HepG2 (cell line): Measurements from ENCODE around the gene FRMD8. TPM values are rescaled to one million over a fixed set of nuclear protein-coding genes. Genes with fewer than 3 reads are reported as not detected.

ENCODE experiments used
- ATF2 ChIP-seq: sonication (generic); formaldehyde crosslinking; IDR thresholded peaks from 2 replicates; pipeline ENCODE4 v1.4.0; 2020; ENCODE audit warnings: missing genetic modification reagents
- MYC ChIP-seq: sonication (generic); formaldehyde crosslinking; IDR thresholded peaks from 2 replicates; pipeline ENCODE4 v1.9.0; 2021; ENCODE audit warnings: missing genetic modification reagents, borderline replicate concordance
- RFXAP ChIP-seq: sonication (generic); formaldehyde crosslinking; IDR thresholded peaks from 2 replicates; pipeline ENCODE4 v1.4.0; 2020; ENCODE audit warnings: missing genetic modification reagents, borderline replicate concordance
- SMAD9 ChIP-seq: sonication (generic); formaldehyde crosslinking; IDR thresholded peaks from 2 replicates; pipeline ENCODE4 v1.5.1; 2020; ENCODE audit warnings: mild to moderate bottlenecking, missing genetic modification reagents
- ZBTB40 ChIP-seq, 2 experiments: fragments of 450-650 bp in 1 of 2; sonication (generic) in 1 of 2; formaldehyde crosslinking in 1 of 2; IDR thresholded peaks; 2 replicates each; pipeline versions ENCODE4 v1.6.1 to v1.8.0; 2016 to 2022; ENCODE audit warnings: antibody characterized with exemption in 1 of 2, mild to moderate bottlenecking in 1 of 2, missing genetic modification reagents in 1 of 2
- ZNF275 ChIP-seq: sonication (generic); formaldehyde crosslinking; IDR thresholded peaks from 2 replicates; pipeline ENCODE4 v1.8.0; 2022; ENCODE audit warnings: missing genetic modification reagents, mild to moderate bottlenecking, inconsistent platforms, borderline replicate concordance
- ZNF646 ChIP-seq: sonication (generic); formaldehyde crosslinking; IDR thresholded peaks from 2 replicates; pipeline ENCODE4 v1.9.0; 2021; ENCODE audit warnings: mild to moderate bottlenecking, missing genetic modification reagents
- ZSCAN21 ChIP-seq: sonication (generic); formaldehyde crosslinking; IDR thresholded peaks from 2 replicates; pipeline ENCODE4 v1.8.0; 2022; ENCODE audit warnings: mild to moderate bottlenecking, missing genetic modification reagents, moderate library complexity, borderline replicate concordance
- polyA plus RNA-seq, 8 experiments: library from polyadenylated mRNA; depleted of rRNA in 3 of 8; stranded (reverse) in 7 of 8; unstranded in 1 of 8; fragments of >200 nt; fragmentation: Illumina TruSeq in 4 of 8; extraction: Trizol in 4 of 8; gene quantifications; 2 replicates each; pipeline versions ENCODE4 v1.2.1 to v1.2.3, GENCODE V29; 2011 to 2016; ENCODE audit warnings: low read depth in 4 of 8, missing spikeins in 1 of 8, mixed read lengths in 1 of 8; ENCODE audit not compliant: insufficient read depth in 1 of 8
- total RNA-seq, 5 experiments: library from RNA; depleted of rRNA; stranded (reverse); fragments of >200 nt; fragmentation: Illumina TruSeq; extraction: Trizol; gene quantifications; 2 replicates each; pipeline ENCODE4 v1.2.3, GENCODE V29; 2016; ENCODE audit warnings: low read depth in 1 of 5

The FRMD8 gene
- total and polyA plus RNA-seq, 2 of the 13 experiments (the other 11 are each of a cell fraction or from before 2014, with no cell fraction given): 5.8 to 20.6 TPM

GRCh38 chr11:65418681-65419459 is 32.4 kb downstream of the FRMD8 start (continued):
- TF ChIP-seq ZNF646 (CRISPR knock-in tag) (no peak), ZNF275 (peak; percentile 53; the same call in 1 of the 2 replicates), ATF2 (peak; percentile 82), RFXAP (CRISPR knock-in tag) (0 out of 2 replicates have a peak, but pooled peaks have one; percentile 2), MYC (CRISPR knock-in tag) (peak; percentile 61), SMAD9 (CRISPR knock-in tag) (peak; percentile 24), ZBTB40 (IDR thresholded peaks at IDR 0.05) (no peak), ZBTB40 (CRISPR knock-in tag; IDR thresholded peaks at IDR 0.05) (no peak; the same call in 1 of the 2 replicates), ZSCAN21 (CRISPR knock-in tag) (peak; percentile 78; the same call in 1 of the 2 replicates)
